OCI-LY1 (cell line): ENCODE results near the gene TRIP10.

ENCODE experiments used
- CTCF ChIP-seq: fragments of 200-600 bp; sonication (generic), shearing (Covaris generic); IDR thresholded peaks from 2 replicates; pipeline ENCODE4 v1.5.1; 2017; ENCODE audit warnings: mild to moderate bottlenecking, antibody characterized with exemption, low read length, moderate library complexity, mixed read lengths
- EZH2 ChIP-seq: fragments of 200-600 bp; sonication (generic), shearing (Covaris generic); IDR thresholded peaks from 2 replicates; pipeline ENCODE4 v1.8.0; 2017; ENCODE audit warnings: borderline replicate concordance, mixed run types, mild to moderate bottlenecking, antibody characterized with exemption, low read length, moderate library complexity, mixed read lengths

- TF ChIP-seq EZH2 (no peak), CTCF (no peak)
Measured at GRCh38 chr19:6707011-6707657, 32.3 kb upstream of the TRIP10 start.
